MV-4-11 (cell line): ENCODE measurements around the gene PWP1.

Experiments used
- DNase-seq: peaks from one replicate; lab custom pipeline; 2025; lab: John Stamatoyannopoulos, UW

PWP1 gene

DNA sequence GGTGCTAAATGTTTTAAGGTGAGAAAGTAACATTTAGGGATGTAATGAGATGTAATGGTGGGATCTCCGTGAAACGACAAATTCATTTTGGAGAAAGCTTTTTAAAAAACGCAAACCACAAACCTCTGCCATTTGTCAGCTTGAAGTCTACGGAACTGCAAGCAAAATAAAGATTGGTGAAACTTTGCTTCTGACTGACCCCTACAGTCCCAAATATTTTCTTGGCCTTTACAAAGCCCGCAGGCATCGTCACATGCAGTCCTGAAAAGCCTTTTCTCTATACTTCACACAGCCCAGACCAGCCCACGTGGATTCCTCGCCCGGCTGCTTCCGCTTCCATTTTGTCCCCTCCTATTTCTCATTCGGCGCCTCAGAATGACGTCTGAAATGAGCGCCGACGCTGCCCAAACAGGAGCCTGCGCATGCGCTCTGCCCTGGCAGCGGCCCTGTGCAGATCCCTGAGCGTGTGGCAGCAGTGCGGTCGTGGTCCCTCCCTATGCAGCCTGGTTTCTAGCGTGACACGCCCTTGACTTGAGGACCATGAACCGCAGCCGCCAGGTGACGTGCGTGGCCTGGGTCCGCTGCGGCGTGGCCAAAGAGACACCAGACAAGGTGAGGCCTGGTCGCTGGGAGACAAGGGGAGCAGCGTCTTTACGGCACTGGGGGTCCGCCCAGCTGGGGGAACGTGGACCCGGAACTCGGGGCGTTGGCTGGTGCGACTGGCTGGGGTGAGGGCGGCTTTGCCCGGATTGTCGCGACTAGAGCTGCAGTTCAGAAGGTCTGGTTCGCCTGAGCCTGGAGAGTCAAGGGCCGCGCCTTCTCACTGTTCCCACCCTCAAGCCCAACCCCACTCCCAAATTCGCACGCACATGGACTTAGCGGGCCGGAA lies at the start of gene PWP1:
Gene PWP1 (plus strand): TSS at position 440 of the 889 bp plus-strand sequence. CDS start 101 bp downstream, at position 541.
- DNase-seq = peak; percentile 94

GRCh38 chr12:107641154-107641553 lies 44.4 kb upstream of the PWP1 start:
- DNase-seq = no peak

- DNase-seq = no peak
These were observed 43.4 kb upstream of the PWP1 start for GRCh38 chr12:107642240-107642639.

- DNase-seq = no peak
These were observed 39.8 kb upstream of the PWP1 start for GRCh38 chr12:107645630-107646333.

- no peak for DNase-seq
These were observed 39.2 kb upstream of the PWP1 start for GRCh38 chr12:107646436-107646835.

DNA sequence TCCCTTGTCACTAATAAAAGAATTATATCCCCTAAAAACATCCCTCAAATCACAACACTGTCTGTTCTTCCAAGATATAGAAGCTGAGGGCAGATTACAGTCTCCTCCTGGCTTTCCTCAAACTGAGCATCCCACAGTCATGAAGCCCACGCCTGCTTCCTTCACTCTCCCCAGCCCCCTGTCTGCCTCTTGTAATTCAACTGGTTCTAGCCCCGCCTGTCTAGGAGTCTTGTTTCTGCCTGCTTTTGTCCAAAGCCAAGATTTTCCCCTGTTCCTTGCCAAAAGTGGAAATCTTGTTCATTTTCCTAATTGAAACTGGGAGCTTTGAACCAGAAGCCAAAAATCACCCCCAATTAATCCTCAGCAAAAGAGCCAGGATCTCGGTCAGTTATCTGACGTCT lies 35.9 kb upstream of the PWP1 start:
- no peak for DNase-seq

DNA sequence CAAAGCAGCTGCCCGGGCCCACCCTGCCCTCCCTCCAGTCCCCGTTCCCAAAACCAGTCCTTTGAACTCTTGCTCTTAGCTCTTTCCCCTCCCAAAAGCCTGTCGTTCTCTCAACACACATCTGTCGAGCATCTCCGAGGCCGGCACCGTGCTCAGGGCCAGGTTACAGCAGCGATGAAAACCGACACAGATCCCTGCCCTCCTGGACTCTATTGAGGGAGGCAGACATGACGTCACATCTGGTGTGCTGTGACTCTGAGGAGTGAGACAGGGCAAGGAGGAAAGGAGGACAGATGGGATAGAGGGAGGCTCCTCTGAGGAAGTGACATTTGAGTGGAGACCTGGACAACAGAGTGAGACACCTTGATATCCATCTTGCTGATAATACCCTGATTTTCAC lies 34.6 kb upstream of the PWP1 start:
- no peak for DNase-seq

- no peak for DNase-seq
These were observed 33.8 kb upstream of the PWP1 start for GRCh38 chr12:107651571-107652449.

DNA sequence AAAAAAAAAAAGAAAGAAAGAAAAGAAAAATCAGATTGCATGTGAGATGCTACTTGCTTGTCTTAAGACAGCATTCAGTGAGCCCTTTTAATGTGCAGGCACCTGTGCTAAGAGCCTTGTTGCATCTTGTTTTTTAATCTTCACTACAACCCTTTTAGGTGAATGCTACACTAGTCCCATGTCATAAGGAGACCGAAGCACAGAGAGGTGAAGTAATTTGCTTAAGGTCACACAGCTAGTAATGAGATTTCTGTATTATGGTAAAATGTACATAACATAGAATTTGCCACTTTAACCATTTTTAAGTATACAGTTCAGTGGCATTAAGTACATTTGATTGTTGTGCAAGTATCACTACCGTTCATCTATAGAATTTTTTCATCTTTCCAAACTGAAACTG lies 32.1 kb upstream of the PWP1 start:
- DNase-seq = no peak

DNA sequence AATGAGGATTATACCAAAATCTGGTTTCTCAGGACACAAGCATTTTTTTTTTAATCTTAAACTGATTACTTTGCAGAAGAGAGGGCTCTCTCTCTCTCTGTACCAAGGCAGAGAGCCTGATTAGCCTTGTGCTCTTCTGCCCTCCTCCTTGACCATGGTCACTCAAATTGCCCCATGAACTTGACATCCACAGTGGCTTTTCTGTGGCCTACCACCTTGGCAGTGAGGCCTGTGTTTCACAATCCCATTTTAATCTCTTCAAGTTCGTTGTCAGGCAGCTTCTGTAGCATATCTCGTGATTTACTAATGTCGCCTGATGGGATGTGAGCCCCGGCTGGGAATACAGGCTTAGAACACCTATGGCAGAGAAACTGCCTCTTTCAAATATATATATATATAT lies 30.7 kb upstream of the PWP1 start:
- DNase-seq = no peak

- DNase-seq = no peak
These were observed 30.1 kb upstream of the PWP1 start for GRCh38 chr12:107655281-107656065.

DNA sequence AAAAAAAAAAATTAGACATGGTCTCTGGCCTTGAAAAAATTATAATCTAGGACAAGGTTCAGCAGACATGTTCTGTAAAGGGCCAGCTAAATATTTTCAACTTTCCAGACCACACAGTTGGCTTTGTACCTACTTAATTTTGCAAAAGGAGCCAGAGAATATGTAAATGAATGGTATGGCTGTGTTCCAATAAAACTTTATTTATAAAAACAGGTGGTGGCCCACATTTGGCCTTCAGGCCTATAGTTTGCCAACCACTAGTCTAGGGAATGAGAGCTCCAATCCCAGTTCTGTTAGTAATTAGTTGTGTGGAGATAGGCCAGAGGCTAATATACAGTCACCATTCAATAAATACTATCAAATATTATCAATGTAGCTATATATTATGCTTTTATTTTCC lies 29.3 kb upstream of the PWP1 start:
- DNase-seq = no peak

DNA sequence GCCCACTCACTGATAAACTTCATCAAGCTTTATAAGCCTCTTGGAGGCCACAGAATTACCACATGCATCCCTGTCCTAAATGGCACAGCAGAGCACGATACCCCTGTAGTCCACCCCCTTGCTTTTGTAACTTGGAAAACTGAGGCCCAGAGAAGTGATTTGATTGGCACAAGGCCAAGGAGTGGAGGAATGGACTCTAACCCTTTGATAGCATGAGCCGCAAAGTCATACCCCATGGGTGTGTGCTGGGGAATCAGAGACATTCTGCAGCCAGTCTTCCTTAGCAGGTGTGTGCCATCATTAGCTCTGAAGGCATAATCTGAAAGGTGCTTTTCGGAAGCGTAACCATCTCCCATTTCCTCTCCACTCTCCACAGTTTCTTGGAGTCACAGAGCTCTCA lies 28.5 kb upstream of the PWP1 start:
- no peak for DNase-seq

GRCh38 chr12:107657621-107658020 lies 28.0 kb upstream of the PWP1 start:
- no peak for DNase-seq

- peak; percentile 20 for DNase-seq
These were observed 25.4 kb upstream of the PWP1 start for GRCh38 chr12:107660235-107660634.

DNA sequence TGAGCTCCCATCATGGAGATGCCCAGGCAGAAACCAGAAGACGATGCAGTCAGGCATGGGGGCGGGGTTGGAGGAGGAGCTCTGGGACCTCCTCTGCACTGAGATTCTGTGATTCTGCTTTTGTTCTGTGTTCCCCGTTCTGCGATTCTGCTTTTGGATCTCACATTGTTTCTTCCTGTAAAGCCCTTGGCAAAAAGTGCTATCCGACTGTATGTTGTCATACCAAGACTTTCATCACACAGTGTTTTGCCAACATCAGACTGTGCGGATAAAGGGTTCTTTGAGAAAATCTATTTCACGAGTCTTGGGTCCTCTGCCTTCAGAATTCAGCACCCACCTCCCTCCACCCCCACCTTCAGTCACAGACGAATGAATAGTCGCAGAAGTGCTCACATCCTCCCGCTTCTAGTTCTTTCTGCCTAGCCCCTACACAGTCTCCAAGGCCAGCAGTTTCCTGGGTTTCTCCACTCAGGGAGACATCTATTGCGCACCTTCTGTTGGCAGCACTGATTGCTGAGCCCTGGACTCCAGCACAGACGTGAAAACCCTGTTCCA lies 24.7 kb upstream of the PWP1 start:
- DNase-seq = no peak

- DNase-seq = no peak
These were observed 23.8 kb upstream of the PWP1 start for GRCh38 chr12:107661830-107662229.

- DNase-seq = peak; percentile 41
These were observed 23.1 kb upstream of the PWP1 start for GRCh38 chr12:107662484-107662883.

DNA sequence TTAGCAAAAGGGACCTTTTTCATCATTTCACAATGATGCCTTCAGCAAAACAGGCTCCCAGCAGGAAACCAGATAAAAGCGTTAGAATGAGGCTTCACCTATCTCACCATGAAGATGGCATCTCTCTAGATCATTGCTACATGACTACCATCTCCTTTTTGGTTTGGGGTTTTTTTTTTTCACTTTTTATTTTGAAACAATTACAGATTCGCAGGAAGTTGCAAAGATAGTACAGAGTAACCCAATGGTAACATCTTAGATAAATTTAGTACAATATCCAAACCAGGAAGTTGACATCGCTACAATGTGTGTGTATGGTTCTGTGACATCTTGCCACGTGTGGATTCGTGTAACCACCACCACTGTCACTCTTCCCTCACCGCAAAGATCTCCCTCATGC lies 22.3 kb upstream of the PWP1 start:
- DNase-seq = peak; percentile 53

DNA sequence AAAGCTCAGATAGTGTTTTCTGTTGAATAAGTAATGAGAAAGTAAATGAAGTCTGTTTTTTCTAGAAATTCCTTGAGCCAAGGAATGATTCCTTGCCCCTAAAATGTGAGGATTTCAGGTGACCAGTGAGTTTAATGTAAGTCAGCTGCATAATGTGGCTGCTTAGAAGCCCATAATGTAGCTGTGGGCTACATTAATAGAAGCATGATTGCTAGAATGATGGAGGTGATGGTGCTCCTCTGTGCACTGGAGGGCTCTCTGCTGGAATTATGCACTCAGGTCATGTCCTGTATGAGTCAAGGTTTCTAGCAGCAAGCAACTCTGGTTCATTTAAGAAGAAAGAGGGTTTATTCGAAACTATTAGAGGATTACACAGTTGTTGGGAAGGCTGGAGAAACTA lies 19.6 kb upstream of the PWP1 start:
- no peak for DNase-seq

DNA sequence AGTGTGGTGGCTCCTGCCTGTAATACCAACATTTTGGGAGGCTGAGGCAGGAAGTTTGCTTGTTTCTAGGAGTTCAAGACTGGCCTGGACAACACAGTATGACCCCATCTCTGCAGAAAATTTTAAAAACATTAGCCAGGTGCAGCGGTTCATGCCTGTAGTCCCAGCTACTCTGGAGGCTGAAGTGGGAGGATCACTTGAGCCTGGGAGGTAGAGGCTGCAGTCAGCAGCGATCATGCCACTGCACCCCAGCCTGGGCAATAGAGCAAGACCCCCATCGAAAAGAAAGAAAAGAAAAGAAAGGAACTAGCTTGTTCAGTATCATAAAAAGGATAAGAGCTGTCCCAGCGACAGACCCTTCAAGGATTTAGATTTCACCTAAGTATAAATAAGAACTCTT lies 18.1 kb upstream of the PWP1 start:
- DNase-seq = no peak
